A673 (cell line): ENCODE measurements around the gene TBCD.

Source experiments
- EZH2 ChIP-seq: fragments of 200-600 bp; sonication (generic); IDR thresholded peaks from 2 replicates; pipeline ENCODE4 v1.6.1; 2017; ENCODE audit warnings: borderline replicate concordance, low read depth, mild to moderate bottlenecking, mixed read lengths, antibody characterized with exemption, low read length; ENCODE audit not compliant: poor library complexity, severe bottlenecking
- TF ChIP-seq, protein P1 (sequence below): fragments of 300-800, 200-600 bp; sonication (generic); conservative IDR thresholded peaks from 2 replicates; pipeline ENCODE4 v1.5.1; 2017; ENCODE audit warnings: low read depth, mild to moderate bottlenecking, antibody characterized with exemption, low read length, moderate library complexity, mixed read lengths

DNA sequence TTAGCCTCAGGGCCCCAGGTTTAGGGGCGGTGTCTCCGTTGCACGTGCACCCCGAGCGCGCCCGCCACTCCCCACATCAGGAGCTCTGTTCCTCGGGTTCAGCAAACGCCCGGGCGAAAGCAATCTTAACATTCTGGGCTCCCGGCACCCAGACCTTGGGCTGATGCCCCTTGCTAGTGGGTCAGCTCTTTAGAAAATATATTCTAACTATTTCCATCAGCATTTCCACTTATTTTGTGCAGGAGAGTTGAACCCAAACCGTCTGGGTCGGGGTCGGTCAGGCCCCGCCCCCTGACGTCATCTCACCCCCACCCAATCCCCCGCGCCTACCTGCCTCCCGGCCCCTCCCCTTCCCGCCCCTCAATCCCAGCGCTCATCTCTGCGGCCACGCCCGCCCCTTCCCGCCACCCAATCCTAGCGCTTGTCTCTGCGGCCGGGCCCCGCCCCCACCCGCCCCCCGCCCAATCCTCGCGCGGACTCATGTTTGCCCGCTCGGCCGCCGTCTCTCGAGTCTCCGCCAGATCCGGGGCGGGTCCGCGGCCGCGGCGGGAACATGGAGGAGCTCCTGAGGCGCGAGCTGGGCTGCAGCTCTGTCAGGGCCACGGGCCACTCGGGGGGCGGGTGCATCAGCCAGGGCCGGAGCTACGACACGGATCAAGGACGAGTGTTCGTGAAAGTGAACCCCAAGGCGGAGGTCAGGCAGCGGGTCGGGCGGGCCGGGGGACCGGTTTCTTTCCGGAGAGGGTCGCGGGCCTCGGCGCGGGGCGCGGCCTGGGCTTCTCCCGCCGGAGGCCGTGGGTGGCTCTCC is 35.5 kb upstream of the TBCD start, which contains the start of gene FN3KRP:
- no peak for TF ChIP-seq EZH2
- TF ChIP-seq, protein P1, sequence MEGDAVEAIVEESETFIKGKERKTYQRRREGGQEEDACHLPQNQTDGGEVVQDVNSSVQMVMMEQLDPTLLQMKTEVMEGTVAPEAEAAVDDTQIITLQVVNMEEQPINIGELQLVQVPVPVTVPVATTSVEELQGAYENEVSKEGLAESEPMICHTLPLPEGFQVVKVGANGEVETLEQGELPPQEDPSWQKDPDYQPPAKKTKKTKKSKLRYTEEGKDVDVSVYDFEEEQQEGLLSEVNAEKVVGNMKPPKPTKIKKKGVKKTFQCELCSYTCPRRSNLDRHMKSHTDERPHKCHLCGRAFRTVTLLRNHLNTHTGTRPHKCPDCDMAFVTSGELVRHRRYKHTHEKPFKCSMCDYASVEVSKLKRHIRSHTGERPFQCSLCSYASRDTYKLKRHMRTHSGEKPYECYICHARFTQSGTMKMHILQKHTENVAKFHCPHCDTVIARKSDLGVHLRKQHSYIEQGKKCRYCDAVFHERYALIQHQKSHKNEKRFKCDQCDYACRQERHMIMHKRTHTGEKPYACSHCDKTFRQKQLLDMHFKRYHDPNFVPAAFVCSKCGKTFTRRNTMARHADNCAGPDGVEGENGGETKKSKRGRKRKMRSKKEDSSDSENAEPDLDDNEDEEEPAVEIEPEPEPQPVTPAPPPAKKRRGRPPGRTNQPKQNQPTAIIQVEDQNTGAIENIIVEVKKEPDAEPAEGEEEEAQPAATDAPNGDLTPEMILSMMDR = no peak
